NCI-H510A treated with DMSO at 0.1 percent for 48 hours (cell line): Measurements from ENCODE around the gene SEMA3E.
"Not testable (repeated sequence)": the region's sequence is repeated elsewhere in the genome, so short reads cannot be mapped to it uniquely, and the experiment has no call there.

Experiments
- DNase-seq: peaks from one replicate; lab custom pipeline; 2025; lab: John Stamatoyannopoulos, UW

The SEMA3E gene

DNA sequence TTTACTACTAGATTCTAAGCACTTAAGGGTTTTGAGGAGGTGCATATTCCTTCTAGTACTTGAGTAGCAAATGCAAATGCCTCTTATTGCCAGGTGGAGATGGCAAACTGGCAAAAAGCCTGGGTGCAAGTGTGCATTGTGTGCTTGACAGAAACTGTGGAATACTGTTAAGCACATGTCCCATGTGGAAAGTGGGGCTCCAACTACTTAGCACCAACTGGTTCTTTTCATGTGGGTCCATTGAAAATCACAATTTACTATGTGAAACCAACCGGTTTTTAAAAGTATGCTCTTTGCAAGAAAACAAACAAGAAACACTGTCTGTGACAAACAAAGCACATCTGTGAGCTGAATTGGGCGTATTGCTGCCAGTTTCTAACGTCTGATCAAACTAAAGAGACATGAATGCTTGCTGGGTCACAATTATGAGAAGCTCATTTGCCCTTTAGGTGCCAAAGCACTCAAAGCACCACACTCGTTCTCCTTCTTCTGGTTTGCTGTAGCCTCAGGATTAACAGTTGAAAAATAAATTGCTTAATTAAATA is 197.4 kb downstream of the SEMA3E start:
- no peak for DNase-seq

DNA sequence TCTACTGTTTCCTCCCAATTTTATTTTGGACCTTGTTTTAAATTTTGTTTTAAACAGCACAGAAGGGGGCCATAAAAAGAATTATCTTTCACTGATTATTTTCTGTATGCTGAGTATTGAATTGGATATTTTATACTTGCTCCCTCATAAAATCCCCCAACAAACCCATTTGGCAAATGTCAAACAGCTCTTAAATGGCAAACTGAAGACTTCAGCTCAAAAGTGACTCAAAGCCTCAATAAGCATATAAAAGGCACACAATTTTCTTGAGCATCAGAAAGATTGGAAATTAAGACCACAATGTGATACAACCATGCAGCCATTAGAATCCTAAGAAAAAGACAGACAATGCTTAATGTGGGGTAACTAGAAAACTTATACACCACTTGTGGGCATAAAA is 199.2 kb downstream of the SEMA3E start:
- no peak for DNase-seq

DNA sequence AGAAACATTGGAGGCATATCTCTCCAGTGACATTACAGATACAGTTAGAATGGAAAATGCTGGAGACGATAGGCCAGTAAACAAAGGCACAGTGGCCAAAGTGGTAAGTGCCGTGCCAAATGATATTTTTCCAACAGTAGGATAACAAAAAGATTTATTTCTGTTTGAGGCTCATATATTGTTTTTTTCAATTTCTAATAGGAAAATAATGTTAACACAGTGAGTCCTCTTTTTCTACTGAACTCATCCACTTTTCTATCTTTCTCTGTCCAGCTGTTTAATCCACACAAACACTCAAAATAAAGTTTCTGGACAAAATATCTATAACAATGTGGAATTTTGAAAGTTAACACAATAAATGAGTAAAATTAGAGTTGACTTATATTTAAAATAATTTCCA is 201.3 kb downstream of the SEMA3E start:
- no peak for DNase-seq

DNA sequence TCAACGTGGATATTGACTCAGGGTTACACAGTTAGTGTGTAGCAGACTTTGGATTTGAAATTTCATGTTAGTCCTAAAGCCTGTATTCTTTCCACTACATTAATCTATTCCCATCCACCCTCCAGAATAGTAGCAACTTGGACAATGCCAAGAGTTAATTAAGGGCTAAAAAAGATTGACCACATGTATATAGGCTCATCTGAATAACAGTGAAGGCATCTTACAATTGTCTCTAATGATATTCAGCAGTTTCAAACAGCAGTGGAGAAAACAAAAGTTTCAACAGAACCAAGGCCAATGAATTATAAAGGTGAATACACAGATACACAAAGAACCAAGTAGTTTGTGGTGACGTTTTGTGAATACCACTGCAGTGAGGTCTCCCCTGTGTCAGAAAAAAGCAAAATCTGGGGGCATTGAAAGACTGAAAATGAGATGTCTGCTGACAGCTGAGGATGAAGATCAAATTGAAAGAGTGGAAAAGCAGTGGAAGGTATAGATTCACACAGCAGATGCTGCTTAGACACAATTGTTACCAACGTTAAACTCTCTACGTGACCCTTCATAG is 202.8 kb downstream of the SEMA3E start:
- no peak for DNase-seq

DNA sequence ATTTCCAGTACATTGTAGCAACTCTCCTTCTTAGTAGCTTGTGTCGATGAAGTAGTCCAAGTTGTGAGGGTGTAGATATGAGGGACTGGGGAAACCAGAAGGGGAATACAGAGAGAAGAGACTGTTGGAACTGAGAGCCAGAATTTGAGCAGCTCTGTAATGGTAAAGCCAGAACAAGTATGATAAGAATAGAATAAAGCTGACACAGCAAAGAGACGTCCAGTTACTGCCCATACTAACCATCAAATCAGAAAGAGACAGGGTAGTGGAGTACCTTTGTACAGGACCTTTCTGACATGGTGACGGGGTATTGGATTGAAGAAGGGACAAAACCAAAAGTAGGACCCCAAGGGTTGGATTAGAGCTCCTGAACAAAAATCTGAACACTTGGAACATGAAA is 206.0 kb downstream of the SEMA3E start:
- DNase-seq = no peak

DNA sequence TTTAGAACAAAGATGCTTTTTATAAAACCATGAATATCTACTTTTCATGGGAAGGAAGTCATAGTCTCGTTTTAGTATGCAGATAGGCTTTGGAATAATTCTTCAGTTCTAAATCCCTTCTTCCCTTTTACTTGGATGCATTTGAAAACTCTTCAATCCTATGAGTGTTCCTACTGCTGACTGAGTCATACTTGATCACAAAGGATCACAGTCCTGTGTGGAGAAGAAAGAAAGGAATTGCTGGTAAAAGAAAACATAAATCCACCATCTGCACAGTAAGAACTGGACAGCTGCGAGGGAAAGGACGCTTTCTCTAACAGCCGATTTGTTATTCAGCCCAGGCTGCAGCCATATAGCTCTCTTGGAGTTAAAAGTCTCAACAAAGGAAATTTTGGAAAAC is 209.9 kb downstream of the SEMA3E start:
- no peak for DNase-seq

DNA sequence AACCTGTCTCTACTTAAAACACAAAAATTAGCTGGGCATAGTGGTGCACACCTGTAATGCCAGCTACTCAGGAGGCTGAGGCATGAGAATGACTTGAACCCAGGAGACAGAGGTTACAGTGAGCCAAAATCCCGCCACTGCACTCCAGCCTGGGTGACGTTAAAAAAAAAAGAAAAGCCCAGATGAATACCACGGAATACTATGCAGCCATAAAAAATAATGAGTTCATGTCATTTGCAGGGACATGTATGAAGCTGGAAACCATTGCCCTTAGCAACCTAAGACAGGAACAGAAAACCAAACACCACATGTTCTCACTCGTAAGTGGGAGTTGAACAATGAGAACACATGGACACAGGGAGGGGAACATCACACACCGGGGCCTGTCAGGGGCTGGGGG is 218.7 kb downstream of the SEMA3E start:
- not testable (repeated sequence) for DNase-seq

DNA sequence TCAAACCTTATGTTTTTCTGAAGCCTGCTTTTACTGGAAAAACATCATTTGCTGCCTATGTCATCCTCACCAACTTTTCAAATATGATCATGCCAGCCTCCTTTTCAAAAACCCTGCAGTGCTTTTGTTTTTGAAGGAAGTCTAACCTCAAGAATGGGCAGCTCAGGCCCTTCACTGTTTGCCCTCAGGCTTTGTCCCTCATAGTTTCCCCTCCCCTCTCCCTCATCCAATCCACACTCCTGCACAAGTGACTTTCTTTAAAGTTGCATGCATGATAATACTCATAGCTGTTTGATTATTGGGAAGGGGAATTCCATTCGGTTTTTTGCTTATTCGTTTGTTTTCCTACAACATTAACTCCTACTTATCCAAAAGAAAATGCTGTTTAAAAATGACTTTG is 219.4 kb downstream of the SEMA3E start:
- no peak for DNase-seq

DNA sequence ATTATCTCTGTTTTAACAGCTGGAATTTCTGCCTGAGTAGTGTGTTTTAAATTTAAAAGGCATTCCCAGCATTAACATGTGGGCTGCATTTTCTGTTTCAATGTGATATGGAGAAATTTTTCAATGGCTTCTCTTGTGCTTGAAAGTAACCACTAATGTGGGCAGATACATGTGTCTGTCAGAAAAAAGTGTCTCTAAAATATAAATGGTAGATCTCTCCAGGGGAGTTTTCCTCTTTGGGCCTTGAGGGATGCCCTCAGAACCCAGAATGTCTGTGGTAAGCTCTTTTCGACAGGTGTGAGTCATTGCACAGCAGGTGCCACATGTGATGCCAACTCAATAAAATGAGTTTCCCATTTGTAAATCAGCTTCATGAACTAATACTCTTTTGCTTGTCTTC is 221.1 kb downstream of the SEMA3E start:
- peak; percentile 5 for DNase-seq

DNA sequence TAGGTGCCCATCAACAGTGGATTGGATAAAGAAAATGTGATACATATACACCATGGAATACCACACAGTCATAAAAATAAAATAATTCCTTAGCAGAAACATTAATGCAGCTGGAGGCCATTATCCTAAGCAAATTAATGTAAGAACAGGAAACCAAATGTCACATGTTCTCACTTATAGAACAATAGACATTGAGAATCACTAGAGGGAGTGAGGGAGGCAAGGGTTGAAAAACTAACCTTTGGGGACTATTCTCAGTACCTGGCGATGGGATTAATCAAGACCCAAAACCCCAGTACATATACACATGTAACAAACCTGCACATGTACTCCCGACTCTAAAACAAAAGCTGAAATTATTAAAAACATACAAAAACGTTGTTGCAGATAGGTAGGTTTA is 222.6 kb downstream of the SEMA3E start:
- DNase-seq = no peak

DNA sequence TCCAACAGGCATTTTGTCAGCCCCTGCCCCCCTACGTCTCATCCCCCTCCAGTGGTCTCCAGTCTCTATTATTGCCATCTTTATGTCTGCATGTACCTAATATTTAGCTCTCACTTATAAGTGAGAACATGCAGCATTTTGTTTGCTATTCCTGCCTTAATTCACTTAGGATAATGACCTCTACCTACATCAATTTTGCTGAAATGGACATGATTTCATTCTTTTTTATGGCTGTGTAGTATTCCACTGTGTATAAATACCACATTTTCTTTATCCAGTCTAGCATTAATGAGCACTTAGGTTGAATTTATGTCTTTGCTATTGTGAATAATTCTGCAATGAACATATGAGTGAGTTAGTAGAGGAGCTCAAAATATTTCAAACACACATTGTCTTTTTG is 229.9 kb downstream of the SEMA3E start:
- DNase-seq = no peak

DNA sequence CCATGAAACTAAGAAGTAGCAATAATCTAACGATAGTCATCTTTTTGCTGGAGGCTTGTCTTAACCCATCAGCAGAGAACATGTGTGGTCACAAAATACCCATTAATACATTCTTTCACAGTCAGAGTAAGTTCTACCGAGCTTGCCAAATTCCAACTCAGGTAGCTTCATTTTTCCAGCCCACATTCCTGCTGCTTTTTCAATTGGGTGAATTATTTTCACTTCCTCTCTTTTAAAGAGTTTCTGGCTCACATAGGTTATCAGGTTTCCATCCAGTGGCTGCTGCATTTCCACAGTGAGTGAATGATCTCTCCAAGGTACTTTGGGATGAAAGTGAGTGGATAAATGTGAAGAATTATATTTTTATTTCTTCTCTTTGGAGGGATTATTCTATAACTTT is 233.1 kb downstream of the SEMA3E start:
- no peak for DNase-seq

DNA sequence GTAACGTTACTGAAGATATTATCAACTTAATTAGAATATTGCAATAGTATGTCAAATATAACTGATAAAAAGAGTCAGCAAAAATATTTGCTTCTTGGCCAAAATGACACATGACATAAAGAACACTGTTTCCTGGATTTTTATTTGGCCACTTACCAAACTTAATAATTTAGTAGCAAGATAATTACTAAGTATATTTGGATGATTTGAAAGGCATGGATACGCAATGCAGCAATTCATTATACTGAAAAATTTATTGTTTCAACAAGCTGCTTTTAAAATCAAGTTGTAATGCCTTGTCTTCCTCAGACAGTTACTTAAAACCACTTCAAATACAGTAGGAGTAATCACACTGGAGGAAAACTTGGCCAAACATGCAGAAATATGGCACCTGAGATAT is 234.0 kb downstream of the SEMA3E start:
- no peak for DNase-seq

DNA sequence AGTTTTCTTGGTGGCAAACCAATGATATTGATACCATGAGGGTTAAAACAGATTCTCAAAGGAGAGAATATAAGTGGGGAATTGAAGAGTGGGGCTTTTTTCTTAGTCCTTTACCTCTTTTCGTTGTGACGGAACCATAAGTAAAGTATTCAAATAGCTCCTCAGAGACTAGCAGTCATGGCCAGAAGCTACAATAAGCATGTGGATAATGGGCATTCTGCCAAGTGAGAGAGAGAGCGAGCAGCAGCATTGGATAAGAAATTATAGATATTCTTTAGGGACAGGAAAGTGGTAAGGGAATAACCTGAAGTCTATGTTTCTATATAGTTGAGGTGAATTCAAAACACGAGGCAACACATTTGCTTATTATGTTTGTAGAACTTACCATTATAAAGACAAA is 235.1 kb downstream of the SEMA3E start:
- peak; percentile 11 for DNase-seq

DNA sequence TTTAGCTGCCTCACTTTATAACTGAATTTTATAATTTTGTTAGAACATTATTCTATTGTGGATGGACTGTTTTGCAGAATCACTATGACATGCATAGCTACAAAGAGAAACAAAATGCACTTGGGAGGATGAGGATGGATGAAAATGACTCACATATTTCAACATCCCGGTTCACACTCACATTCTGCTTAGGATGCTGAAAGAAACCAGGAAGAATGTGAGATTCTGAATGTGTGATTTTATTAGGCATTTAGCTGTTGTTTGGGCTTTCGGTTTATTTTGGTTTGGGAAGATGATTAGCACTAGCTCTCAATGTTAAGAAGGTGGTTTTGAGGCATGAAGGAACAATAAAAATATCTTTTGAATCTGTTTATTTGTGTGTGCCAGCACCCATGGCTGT is 235.5 kb downstream of the SEMA3E start:
- DNase-seq = no peak

DNA sequence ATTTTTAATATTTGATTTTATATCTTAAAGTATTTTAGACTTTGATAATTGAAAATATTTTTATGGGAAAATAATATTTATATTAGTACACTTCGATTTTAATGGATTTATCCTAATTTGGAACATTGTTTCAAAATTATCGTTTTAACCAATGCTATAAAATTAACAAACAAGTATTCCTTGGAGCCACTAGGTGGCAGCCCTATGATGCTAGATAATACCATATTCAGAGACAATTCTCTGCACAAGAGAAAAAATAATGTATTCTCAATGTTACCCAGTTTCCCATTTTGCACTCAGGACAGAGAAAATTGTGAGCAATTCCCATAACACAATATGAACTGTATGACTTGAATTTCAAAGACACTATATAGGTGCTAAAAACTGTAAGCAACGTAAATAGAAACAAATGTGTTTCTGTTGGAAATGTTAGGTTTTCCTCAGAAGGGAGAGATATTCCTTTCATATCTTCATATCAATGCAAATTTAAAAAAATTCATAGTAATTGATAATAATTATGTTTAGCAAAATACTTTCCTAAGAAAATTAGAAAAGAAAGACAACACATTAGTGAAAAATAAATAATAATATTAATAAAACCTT is 237.8 kb downstream of the SEMA3E start:
- DNase-seq = peak; percentile 33

DNA sequence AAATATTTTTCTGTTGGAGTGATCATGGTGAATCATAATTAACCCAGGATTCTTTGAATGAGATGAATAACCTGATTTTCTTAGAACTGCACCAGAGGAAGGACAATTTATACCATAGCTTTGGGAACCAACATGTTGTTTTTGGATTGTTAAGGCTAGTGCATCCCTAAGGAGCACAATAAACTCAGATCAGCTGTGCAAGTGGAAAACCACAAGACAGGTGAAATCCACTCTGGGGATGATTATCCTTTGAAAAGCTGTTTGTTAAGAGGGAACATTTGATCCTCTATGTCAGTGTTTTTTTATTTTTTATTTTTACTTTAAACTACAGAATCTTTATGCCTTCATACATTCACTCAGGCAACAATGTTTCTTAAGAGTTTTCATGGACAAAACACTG is 254.2 kb downstream of the SEMA3E start:
- DNase-seq = peak; percentile 1

DNA sequence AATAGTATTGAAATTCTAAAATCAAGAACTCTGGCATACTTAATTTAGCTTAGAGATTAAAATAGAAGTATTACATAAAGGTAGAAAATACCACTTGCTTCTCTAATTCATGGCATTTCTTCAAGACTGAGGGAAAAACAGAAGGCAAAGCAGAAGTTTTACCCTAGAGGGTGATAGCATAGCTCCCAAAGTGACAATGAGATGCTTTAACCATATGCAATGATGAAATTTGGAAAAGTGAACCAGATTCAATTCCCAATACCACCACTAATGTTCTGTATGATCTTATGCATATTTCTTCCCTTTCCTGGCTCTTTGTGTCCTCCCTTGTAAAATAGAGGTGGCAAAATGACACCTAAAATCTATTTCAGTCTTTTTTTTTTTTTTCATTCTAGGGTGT is 260.5 kb downstream of the SEMA3E start:
- no peak for DNase-seq

DNA sequence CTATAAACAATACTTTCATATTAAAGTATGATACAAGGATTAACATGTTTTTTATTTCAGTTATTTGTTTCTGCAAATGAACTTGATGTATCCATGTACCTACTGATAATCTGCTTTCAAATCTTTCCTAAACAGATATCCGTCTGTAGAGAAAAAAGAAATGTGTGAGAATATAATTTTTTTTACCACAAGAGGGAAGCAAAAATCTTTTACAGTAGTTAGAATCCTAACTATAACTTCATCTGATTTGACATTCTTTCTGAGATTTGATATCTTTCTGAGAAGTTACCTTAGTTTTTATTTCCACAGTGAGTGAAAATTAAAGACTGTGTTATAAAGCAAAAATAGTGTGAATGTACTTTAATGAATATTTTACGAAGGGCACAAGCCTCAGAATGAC is 282.3 kb downstream of the SEMA3E start:
- DNase-seq = peak; percentile 15

DNA sequence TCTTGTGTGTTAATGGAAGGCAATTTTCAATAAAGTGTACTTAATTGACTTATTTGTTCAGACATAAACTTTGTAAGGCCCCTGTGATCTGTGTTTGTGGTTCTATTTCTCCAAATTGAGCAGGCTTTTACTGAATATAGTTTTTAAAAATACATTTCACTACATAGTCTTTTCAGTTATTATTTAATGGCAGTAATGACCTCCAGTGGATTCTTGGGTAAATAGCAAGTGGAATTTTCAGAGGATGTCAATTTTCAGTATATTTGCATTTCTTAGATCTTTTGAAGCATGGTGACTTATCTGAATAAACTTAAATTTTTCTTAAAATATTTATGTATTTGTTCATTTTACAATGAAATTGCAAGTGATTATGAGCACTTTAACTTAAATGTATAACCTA is 283.2 kb downstream of the SEMA3E start:
- DNase-seq = no peak

DNA sequence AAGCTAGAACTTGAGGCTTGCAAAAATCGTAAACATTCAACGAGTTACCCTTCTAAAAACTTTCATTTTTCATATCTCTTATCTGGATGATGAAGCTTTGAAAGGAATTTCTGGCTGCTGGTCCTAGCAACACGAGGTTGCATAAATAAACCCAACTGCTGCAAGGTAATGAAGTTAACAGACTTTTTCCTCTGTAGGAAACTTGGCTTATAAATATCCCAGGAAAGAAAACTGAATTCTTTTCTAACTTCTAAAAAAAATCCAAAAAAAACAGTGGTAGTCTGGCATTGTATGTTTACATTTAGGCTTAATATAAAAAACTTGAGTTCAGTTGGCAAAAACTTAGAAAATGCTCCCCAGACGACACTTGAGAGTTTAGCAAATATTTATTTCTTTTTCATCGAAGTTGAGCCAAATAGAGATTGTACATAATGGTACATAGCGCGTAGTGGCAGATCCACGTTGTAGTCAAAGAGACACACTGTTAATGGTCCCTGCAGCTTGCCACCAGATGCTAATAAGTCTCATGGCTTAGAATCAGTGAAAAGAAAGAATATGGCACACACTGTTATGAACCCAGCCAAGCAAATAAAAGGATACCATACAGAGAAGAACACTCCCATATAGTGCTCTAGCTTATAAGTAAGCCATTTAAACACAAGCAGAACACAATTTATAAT is 285.9 kb downstream of the SEMA3E start:
- no peak for DNase-seq

DNA sequence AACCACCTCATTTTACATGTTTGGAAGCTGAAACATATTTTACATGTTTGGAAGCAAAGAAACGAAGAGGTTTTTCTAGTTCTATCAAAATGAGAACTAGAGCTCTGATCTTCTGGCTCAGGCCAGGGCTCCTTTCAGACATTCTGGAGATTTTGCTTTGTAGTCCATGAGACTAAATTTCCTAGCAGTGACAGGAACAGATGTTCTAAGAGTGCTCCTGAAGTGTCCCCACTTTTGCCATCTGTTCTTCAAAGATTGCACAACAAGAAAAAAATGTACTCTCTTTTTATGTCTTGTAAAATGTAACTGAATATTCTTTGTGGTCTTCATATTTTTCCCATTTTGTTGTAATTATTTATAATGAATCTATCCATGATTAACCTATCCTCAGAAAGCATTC is 289.8 kb downstream of the SEMA3E start:
- no peak for DNase-seq

DNA sequence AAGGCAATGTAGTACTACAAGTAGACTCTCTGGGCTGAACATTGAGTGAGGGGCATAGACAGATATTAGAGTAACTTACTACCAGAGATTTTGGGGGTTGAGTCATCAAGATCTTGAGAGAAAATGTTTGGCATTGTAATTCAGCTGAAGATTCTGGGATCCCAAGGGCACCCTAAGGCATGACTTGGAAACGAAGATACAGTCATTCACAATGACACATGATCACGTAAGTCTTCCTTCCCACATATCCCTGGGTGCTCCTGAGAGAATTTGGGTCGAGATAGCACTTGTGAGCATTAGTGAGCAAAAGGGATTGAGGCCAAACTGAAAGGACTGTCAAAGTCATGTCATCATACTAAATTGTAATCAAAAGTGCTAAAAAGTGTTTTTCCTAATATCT is 293.8 kb downstream of the SEMA3E start:
- no peak for DNase-seq
